CD4-positive, alpha-beta T cell (primary cell): Measurements from ENCODE around the gene MAPK7. TPM values are rescaled to one million over a fixed set of nuclear protein-coding genes. Genes with fewer than 3 reads are reported as not detected.

Experiments used
- ATAC-seq: fragments of 200-7000 bp; cut with Tn5 transposase; one replicate; pipeline ENCODE4 v1.10.0; 2022; ENCODE audit warnings: mild to moderate bottlenecking; ENCODE audit not compliant: poor library complexity
- CTCF ChIA-PET: fragments of 350-600 bp; sonication (Branson Sonifier 250); formaldehyde crosslinking; loops from one replicate; lab custom pipeline; 2021; ENCODE audit warnings: antibody characterized with exemption, inconsistent platforms; lab: Charles Lee
- POLR2A ChIA-PET: fragments of 350-600 bp; sonication (Branson Sonifier 250); formaldehyde crosslinking; loops from one replicate; lab custom pipeline; 2021; ENCODE audit warnings: antibody characterized with exemption, inconsistent platforms; lab: Charles Lee
- DNase-seq, 14 experiments: peaks; one replicate each; pipeline ENCODE4 v3.0.0-alpha.2; 2013 to 2020; ENCODE audit warnings: mixed read lengths in 2 of 14
- H3K27ac ChIP-seq, 2 donors: one replicate each; pipeline versions ENCODE4 v1.5.1 to v1.7.0; 2013; ENCODE audit warnings: low read length in 2 of 2, low read depth in 1 of 2, mild to moderate bottlenecking in 1 of 2
- H3K27me3 ChIP-seq, 2 experiments: 1 replicate in 1 of 2; 2 replicates in 1 of 2; pipeline versions ENCODE4 v1.6.1 to v1.7.0; 2013; ENCODE audit warnings: low read length in 2 of 2, control low read depth in 1 of 2, mild to moderate bottlenecking in 1 of 2, moderate library complexity in 1 of 2; ENCODE audit not compliant: insufficient read depth in 2 of 2, control insufficient read depth in 1 of 2
- H3K36me3 ChIP-seq: one replicate; pipeline ENCODE4 v1.6.1; 2013; ENCODE audit warnings: low read length, control low read depth; ENCODE audit not compliant: insufficient read depth
- H3K4me1 ChIP-seq: one replicate; pipeline ENCODE4 v1.6.1; 2013; ENCODE audit warnings: low read length, control low read depth; ENCODE audit not compliant: insufficient read depth
- H3K4me3 ChIP-seq: one replicate; pipeline ENCODE4 v1.5.1; 2013; ENCODE audit warnings: mild to moderate bottlenecking, low read length, moderate library complexity
- H3K9me3 ChIP-seq, 2 experiments: 1 replicate in 1 of 2; 2 replicates in 1 of 2; pipeline versions ENCODE4 v1.6.1 to v1.7.0; 2013; ENCODE audit warnings: low read length in 2 of 2, mild to moderate bottlenecking in 2 of 2, control low read depth in 1 of 2, moderate library complexity in 1 of 2; ENCODE audit not compliant: control insufficient read depth in 1 of 2, insufficient read depth in 1 of 2
- H3K27ac Mint-ChIP-seq: one replicate; pipeline ENCODE4 v1.8.0; 2020; ENCODE audit warnings: mixed read lengths
- H3K27me3 Mint-ChIP-seq: one replicate; pipeline ENCODE4 v1.8.0; 2021; ENCODE audit warnings: mixed read lengths
- H3K36me3 Mint-ChIP-seq: one replicate; pipeline ENCODE4 v1.8.0; 2021; ENCODE audit warnings: low read depth, mixed read lengths
- H3K4me1 Mint-ChIP-seq: one replicate; pipeline ENCODE4 v1.8.0; 2021; ENCODE audit warnings: low read depth, mixed read lengths
- H3K4me3 Mint-ChIP-seq: one replicate; pipeline ENCODE4 v1.8.0; 2020; ENCODE audit warnings: mild to moderate bottlenecking, mixed read lengths
- H3K9me3 Mint-ChIP-seq: one replicate; pipeline ENCODE4 v1.8.0; 2020; ENCODE audit warnings: mixed read lengths
- CTCF ChIP-seq: fragments of 200-600 bp; IDR thresholded peaks from one replicate; pipeline ENCODE4 v1.8.0; 2022; ENCODE audit warnings: antibody characterized with exemption, mild to moderate bottlenecking
- intact Hi-C, 2 experiments: fragments of 100-400 bp; cut with DNase I in 1 of 2; cut with micrococcal nuclease in 1 of 2; formaldehyde crosslinking; loops; one replicate each; pipeline versions ENCODE4 v1.15.1 to v1.9.0; 2023 to 2025; cut with DNase I, micrococcal nuclease
- total RNA-seq, 174 experiments: library from RNA in 2 of 174; stranded (reverse) in 2 of 174; gene quantifications; one replicate each; pipeline ENCODE4 v1.2.3 and lab custom pipeline; 2021 to 2026

The MAPK7 gene
- total RNA-seq, 2 experiments from 2014 or later: 15.2 to 17.3 TPM

GRCh38 chr17:19345067-19345460 lies 33.2 kb upstream of the MAPK7 start:
- Histone ChIP-seq H3K27ac (no peak overlapping the region), H3K4me1 (no peaks in the 10 kb centered on the region), H3K36me3 (no peaks in the 10 kb centered on the region), H3K9me3 (no peaks in the 10 kb centered on the region), H3K4me3 (no peak overlapping the region), H3K27me3 (no peaks in the 10 kb centered on the region)
- no peaks in the 10 kb centered on the region for H3K9me3 Mint-ChIP-seq
- intact Hi-C loops: no loop called here
- no peak for ATAC-seq
- H3K36me3 Mint-ChIP-seq: no peaks in the 10 kb centered on the region
- ChIA-PET CTCF (no interaction called here), POLR2A (interaction anchor here (1.5 kb wide), 1 partner anchor 32 kb away, joined by 4 read pairs; no protein-coding TSS in a partner anchor)
- H3K4me1 Mint-ChIP-seq: no peaks in the 10 kb centered on the region
- no peak overlapping the region for H3K27ac Mint-ChIP-seq
- H3K27me3 Mint-ChIP-seq: peaks cover 12% of the 10 kb centered on the region
- no peak for DNase-seq
- TF ChIP-seq CTCF: no peak
- H3K4me3 Mint-ChIP-seq: no peak overlapping the region

DNA sequence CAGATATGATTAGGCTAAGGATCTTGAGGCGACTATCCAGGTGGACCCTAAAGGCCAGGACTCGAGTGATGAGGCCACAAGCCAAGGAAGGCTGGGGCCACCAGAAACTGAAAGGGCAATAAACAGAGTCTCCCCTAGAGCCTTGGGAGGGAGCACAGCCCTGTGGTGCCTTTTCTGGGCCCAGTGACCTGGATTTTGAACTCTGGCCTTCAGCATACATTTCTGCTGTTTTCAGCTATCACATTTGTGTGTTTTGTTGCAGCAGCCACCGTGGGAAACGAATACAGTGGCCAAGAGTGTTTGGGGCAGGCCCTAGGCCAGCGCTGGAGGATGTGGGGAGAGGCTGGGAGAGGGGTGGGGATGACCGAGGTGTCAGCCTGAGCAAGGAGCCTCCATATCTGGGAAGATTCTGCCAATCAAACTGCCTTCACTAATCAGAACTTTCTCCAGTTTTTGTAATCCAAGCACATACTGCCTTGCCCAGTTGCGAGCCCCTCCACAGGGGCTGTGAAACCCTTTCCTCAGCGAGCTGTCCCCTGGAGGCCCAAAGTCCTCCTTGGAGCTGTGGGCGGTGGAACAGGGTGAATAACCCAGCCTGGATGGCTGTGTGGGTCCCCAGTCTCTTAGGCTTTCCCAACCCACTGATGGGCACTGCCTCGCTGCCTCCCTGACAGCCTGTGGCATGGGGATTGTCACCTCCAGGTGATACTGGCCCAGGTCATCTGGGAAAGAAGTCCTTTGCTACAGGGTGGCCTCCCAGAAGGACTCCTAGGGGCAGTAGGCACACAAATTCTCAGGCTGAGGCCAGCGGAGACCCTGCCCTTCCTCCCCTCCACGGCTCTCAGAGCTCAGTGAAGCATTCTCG lies 32.6 kb upstream of the MAPK7 start:
- POLR2A ChIA-PET: no interaction called here

More for the DNA sequence above, 32.6 kb upstream of the MAPK7 start:
- TF ChIP-seq CTCF: no peak
- H3K27ac Mint-ChIP-seq: no peak overlapping the region
- Histone ChIP-seq H3K4me1 (no peaks in the 10 kb centered on the region), H3K4me3 (no peak overlapping the region), H3K9me3 (no peaks in the 10 kb centered on the region), H3K36me3 (no peaks in the 10 kb centered on the region), H3K27me3 (no peaks in the 10 kb centered on the region), H3K27ac (no peak overlapping the region)
- ATAC-seq (no peak), DNase-seq (peak in 2 of 14 experiments; percentile 3 to 20)
- H3K9me3 Mint-ChIP-seq: no peaks in the 10 kb centered on the region
- no peak overlapping the region for H3K4me3 Mint-ChIP-seq
- H3K36me3 Mint-ChIP-seq: no peaks in the 10 kb centered on the region
- H3K27me3 Mint-ChIP-seq: peaks cover 12% of the 10 kb centered on the region
- no peaks in the 10 kb centered on the region for H3K4me1 Mint-ChIP-seq
- CTCF ChIA-PET: no interaction called here
- intact Hi-C loops: no loop called here
